Neural cell (in vitro differentiated cells): ENCODE measurements around the gene ABCC9. TPM values are rescaled to one million over a fixed set of nuclear protein-coding genes. Genes with fewer than 3 reads are reported as not detected.

Source experiments
- H2AFZ ChIP-seq: fragments of 200-600, 300-800 bp; sonication (generic), shearing (Covaris generic); 2 replicates; pipeline ENCODE4 v1.6.0; 2014; ENCODE audit warnings: low read depth, mild to moderate bottlenecking, antibody characterized with exemption, low read length, moderate library complexity
- H3F3A ChIP-seq: fragments of 200-600 bp; shearing (Covaris generic); 2 replicates; pipeline ENCODE4 v1.6.1; 2016; ENCODE audit warnings: mild to moderate bottlenecking, moderate library complexity, mixed read lengths, antibody characterized with exemption, low read length; ENCODE audit not compliant: insufficient read depth, poor library complexity, severe bottlenecking
- H3K27ac ChIP-seq: fragments of 200-600, 300-800 bp; sonication (generic), shearing (Covaris generic); 2 replicates; pipeline ENCODE4 v1.5.1; 2014; ENCODE audit warnings: mild to moderate bottlenecking, low read length, moderate library complexity
- H3K27me3 ChIP-seq: fragments of 300-800, 200-600 bp; sonication (generic), shearing (Covaris generic); 2 replicates; pipeline ENCODE4 v1.6.0; 2014; ENCODE audit warnings: mild to moderate bottlenecking, low read depth, low read length, moderate library complexity; ENCODE audit not compliant: insufficient read depth
- H3K36me3 ChIP-seq: fragments of 300-800, 200-600 bp; sonication (generic), shearing (Covaris generic); 2 replicates; pipeline ENCODE4 v1.5.1; 2014; ENCODE audit warnings: mild to moderate bottlenecking, antibody characterized with exemption, low read length, moderate library complexity; ENCODE audit not compliant: insufficient read depth
- H3K4me2 ChIP-seq: fragments of 300-800, 200-600 bp; sonication (generic), shearing (Covaris generic); 2 replicates; pipeline ENCODE4 v1.6.0; 2014; ENCODE audit warnings: mild to moderate bottlenecking, low read length
- H3K4me3 ChIP-seq: fragments of 300-800, 200-600 bp; sonication (generic), shearing (Covaris generic); 2 replicates; pipeline ENCODE4 v1.5.1; 2014; ENCODE audit warnings: mild to moderate bottlenecking, low read length, moderate library complexity
- H3K79me2 ChIP-seq: fragments of 200-600 bp; shearing (Covaris generic); replicated peaks from 2 replicates; pipeline ENCODE4 v1.6.0; 2014; ENCODE audit warnings: mild to moderate bottlenecking, low read length, moderate library complexity; ENCODE audit not compliant: insufficient read depth
- H3K9ac ChIP-seq: fragments of 300-800, 200-600 bp; sonication (generic), shearing (Covaris generic); 2 replicates; pipeline ENCODE4 v1.6.1; 2016; ENCODE audit warnings: mild to moderate bottlenecking, low read length, mixed read lengths
- H3K9me2 ChIP-seq: fragments of 200-600 bp; shearing (Covaris generic); 2 replicates; pipeline ENCODE4 v1.6.1; 2016; ENCODE audit warnings: mild to moderate bottlenecking, low read length, mixed read lengths; ENCODE audit not compliant: insufficient read depth
- H3K9me3 ChIP-seq: fragments of 200-600, 300-800 bp; sonication (generic), shearing (Covaris generic); 2 replicates; pipeline ENCODE4 v1.6.1; 2016; ENCODE audit warnings: mild to moderate bottlenecking, mixed run types, low read length, moderate library complexity, mixed read lengths
- H4K20me1 ChIP-seq: fragments of 200-600 bp; shearing (Covaris generic); 2 replicates; pipeline ENCODE4 v1.6.1; 2016; ENCODE audit warnings: mild to moderate bottlenecking, mixed run types; ENCODE audit not compliant: insufficient read depth
- EP300 ChIP-seq: fragments of 450-650 bp; conservative IDR thresholded peaks from 2 replicates; pipeline ENCODE4 v1.6.1; 2014; ENCODE audit warnings: antibody characterized with exemption, mild to moderate bottlenecking, moderate library complexity; ENCODE audit not compliant: poor library complexity, severe bottlenecking
- EZH2 ChIP-seq: fragments of 200-600, 300-800 bp; shearing (Covaris generic), sonication (generic); IDR thresholded peaks from 2 replicates; pipeline ENCODE4 v1.6.1; 2014; ENCODE audit warnings: antibody characterized with exemption, low read length, borderline replicate concordance, mild to moderate bottlenecking; ENCODE audit not compliant: insufficient read depth, poor library complexity, severe bottlenecking
- MXI1 ChIP-seq: fragments of 450-650 bp; conservative IDR thresholded peaks from 2 replicates; pipeline ENCODE4 v1.6.1; 2014; ENCODE audit warnings: antibody characterized with exemption, mild to moderate bottlenecking; ENCODE audit not compliant: poor library complexity, severe bottlenecking
- POLR2AphosphoS5 ChIP-seq: IDR thresholded peaks from 2 replicates; pipeline ENCODE4 v1.6.1; 2012
- RAD21 ChIP-seq: fragments of 450-650 bp; conservative IDR thresholded peaks from 2 replicates; pipeline ENCODE4 v1.6.1; 2014; ENCODE audit warnings: antibody characterized with exemption, mild to moderate bottlenecking, moderate library complexity
- SMC3 ChIP-seq: fragments of 450-650 bp; conservative IDR thresholded peaks from 2 replicates; pipeline ENCODE4 v1.6.1; 2014; ENCODE audit warnings: antibody characterized with exemption, mild to moderate bottlenecking, moderate library complexity; ENCODE audit not compliant: poor library complexity
- TAF1 ChIP-seq: IDR thresholded peaks from 2 replicates; pipeline ENCODE4 v1.6.1; 2012; ENCODE audit warnings: low read depth
- polyA plus RNA-seq: library from polyadenylated mRNA; depleted of rRNA; stranded (reverse); fragments of >200 nt; gene quantifications from 2 replicates; pipeline ENCODE4 v1.2.3, GENCODE V29; 2014
- TF ChIP-seq, protein P1 (sequence below): IDR thresholded peaks from 2 replicates; pipeline ENCODE4 v1.6.1; 2012; ENCODE audit warnings: borderline replicate concordance
- TF ChIP-seq, protein P2 (sequence below): fragments of 450-650 bp; IDR thresholded peaks from 2 replicates; pipeline ENCODE4 v1.5.1; 2014; ENCODE audit warnings: antibody characterized with exemption, mild to moderate bottlenecking, moderate library complexity; ENCODE audit not compliant: poor library complexity, severe bottlenecking

The ABCC9 gene
- polyA plus RNA-seq, 1 donor from 2014 or later = 0.32 TPM

DNA sequence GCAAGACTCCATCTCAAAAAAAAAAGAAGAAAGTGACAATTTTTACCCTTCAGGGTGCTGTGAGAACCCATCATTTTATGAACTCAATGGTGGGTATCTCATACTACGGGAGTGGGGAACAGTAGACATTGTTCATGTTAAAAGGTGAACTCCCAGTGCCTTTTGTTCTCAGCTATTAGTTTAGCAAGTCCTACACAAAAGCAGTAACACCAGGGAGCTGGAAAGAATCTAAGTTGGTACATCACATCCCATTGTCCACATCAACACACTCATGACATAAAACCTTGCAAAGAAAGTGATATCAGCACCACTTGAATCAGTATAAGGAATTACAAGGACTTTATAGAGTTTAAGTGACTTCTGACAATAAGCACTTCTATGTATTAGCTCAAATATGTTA is 47.4 kb upstream of the ABCC9 start:
- no peaks in the 10 kb centered on the region for H3K36me3 ChIP-seq
- no peaks in the 10 kb centered on the region for H3K9me3 ChIP-seq
- no peak overlapping the region for H3K4me3 ChIP-seq
- H3K9me2 ChIP-seq = no peaks in the 10 kb centered on the region
- no peak overlapping the region for H3K9ac ChIP-seq
- no peaks in the 10 kb centered on the region for H4K20me1 ChIP-seq
- no peaks in the 10 kb centered on the region for H3K27me3 ChIP-seq
- no peak overlapping the region for H2AFZ ChIP-seq
- no peaks in the 10 kb centered on the region for H3K79me2 ChIP-seq
- TF ChIP-seq, protein P1, sequence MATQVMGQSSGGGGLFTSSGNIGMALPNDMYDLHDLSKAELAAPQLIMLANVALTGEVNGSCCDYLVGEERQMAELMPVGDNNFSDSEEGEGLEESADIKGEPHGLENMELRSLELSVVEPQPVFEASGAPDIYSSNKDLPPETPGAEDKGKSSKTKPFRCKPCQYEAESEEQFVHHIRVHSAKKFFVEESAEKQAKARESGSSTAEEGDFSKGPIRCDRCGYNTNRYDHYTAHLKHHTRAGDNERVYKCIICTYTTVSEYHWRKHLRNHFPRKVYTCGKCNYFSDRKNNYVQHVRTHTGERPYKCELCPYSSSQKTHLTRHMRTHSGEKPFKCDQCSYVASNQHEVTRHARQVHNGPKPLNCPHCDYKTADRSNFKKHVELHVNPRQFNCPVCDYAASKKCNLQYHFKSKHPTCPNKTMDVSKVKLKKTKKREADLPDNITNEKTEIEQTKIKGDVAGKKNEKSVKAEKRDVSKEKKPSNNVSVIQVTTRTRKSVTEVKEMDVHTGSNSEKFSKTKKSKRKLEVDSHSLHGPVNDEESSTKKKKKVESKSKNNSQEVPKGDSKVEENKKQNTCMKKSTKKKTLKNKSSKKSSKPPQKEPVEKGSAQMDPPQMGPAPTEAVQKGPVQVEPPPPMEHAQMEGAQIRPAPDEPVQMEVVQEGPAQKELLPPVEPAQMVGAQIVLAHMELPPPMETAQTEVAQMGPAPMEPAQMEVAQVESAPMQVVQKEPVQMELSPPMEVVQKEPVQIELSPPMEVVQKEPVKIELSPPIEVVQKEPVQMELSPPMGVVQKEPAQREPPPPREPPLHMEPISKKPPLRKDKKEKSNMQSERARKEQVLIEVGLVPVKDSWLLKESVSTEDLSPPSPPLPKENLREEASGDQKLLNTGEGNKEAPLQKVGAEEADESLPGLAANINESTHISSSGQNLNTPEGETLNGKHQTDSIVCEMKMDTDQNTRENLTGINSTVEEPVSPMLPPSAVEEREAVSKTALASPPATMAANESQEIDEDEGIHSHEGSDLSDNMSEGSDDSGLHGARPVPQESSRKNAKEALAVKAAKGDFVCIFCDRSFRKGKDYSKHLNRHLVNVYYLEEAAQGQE = no peak
- TF ChIP-seq EP300 (no peak), SMC3 (no peak), TAF1 (no peak), MXI1 (no peak), POLR2AphosphoS5 (no peak), EZH2 (no peak)
- TF ChIP-seq, protein P2, sequence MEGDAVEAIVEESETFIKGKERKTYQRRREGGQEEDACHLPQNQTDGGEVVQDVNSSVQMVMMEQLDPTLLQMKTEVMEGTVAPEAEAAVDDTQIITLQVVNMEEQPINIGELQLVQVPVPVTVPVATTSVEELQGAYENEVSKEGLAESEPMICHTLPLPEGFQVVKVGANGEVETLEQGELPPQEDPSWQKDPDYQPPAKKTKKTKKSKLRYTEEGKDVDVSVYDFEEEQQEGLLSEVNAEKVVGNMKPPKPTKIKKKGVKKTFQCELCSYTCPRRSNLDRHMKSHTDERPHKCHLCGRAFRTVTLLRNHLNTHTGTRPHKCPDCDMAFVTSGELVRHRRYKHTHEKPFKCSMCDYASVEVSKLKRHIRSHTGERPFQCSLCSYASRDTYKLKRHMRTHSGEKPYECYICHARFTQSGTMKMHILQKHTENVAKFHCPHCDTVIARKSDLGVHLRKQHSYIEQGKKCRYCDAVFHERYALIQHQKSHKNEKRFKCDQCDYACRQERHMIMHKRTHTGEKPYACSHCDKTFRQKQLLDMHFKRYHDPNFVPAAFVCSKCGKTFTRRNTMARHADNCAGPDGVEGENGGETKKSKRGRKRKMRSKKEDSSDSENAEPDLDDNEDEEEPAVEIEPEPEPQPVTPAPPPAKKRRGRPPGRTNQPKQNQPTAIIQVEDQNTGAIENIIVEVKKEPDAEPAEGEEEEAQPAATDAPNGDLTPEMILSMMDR = no peak
- H3K27ac ChIP-seq = no peak overlapping the region
- H3K4me2 ChIP-seq = no peak overlapping the region
- no peaks in the 10 kb centered on the region for H3F3A ChIP-seq

DNA sequence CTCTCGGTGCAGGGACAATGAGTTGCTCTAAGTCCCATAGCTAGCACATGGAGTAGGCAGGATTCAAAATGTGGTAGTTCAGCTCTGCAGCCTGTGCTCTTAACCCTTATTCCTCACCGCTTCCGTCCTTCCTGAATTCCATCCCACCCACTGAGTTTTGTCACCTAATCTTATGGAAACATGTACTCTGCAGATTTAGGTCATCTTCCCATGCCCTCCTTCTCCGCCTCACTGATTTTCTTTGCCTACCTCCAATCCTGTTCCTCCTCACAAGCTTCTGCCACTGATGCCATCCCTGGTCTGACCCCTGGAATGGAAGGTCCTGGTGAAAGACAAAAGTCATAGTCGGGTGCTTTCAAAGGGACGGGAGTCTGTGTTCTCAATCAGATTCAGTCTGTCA is 46.5 kb upstream of the ABCC9 start:
- H3K36me3 ChIP-seq = no peaks in the 10 kb centered on the region
- H3K27ac ChIP-seq = no peak overlapping the region
- no peaks in the 10 kb centered on the region for H3F3A ChIP-seq
- H3K9me2 ChIP-seq = no peaks in the 10 kb centered on the region
- no peaks in the 10 kb centered on the region for H3K27me3 ChIP-seq
- H3K79me2 ChIP-seq = no peaks in the 10 kb centered on the region
- H3K9ac ChIP-seq = no peak overlapping the region
- no peaks in the 10 kb centered on the region for H3K9me3 ChIP-seq
- no peak overlapping the region for H3K4me3 ChIP-seq
- H3K4me2 ChIP-seq = no peak overlapping the region
- no peaks in the 10 kb centered on the region for H4K20me1 ChIP-seq
- H2AFZ ChIP-seq = no peak overlapping the region
- TF ChIP-seq SMC3 = no peak
- TF ChIP-seq RAD21 = no peak
- TF ChIP-seq, protein P1 = no peak
- TF ChIP-seq TAF1 = no peak
- TF ChIP-seq EP300 = no peak
- no peak for TF ChIP-seq EZH2
- no peak for TF ChIP-seq POLR2AphosphoS5
- no peak for TF ChIP-seq MXI1
- TF ChIP-seq, protein P2 = no peak
